Measurements from ENCODE around the gene NID2.

GRCh38 chr14:52018970-52019369 lies 49.9 kb downstream of the NID2 start:
- TF ChIP-seq MYC (IDR thresholded peaks at IDR 0.05; ENCODE audit: insufficient read depth, insufficient read length, insufficient replicate concordance, low read length, severe bottlenecking) (no peak), CEBPB (IDR thresholded peaks at IDR 0.05; ENCODE audit: borderline replicate concordance in 1 of 2, low read depth in 2 of 2, low read length in 2 of 2) (no peak), POLR2A (IDR thresholded peaks at IDR 0.05; ENCODE audit: low read depth, low read length) (no peak), POLR2AphosphoS5 (IDR thresholded peaks at IDR 0.05; ENCODE audit: low read length) (no peak), CTCF (IDR thresholded peaks at IDR 0.05 in 2 of 3, conservative IDR thresholded peaks at IDR 0.05 in 1 of 3; ENCODE audit: control insufficient read depth in 2 of 3, extremely low read depth in 1 of 3, insufficient read depth in 1 of 3, low read depth in 3 of 3, low read length in 3 of 3) (no peak), NR2C2 (IDR thresholded peaks at IDR 0.05; ENCODE audit: borderline replicate concordance, control insufficient read depth, insufficient read length, low read depth) (no peak), SIX5 (IDR thresholded peaks at IDR 0.05; ENCODE audit: low read depth, low read length, severe bottlenecking) (no peak), MTA2 (IDR thresholded peaks at IDR 0.05; ENCODE audit: low read depth) (no peak), TCF7 (IDR thresholded peaks at IDR 0.05; ENCODE audit: borderline replicate concordance) (no peak), JUND (IDR thresholded peaks at IDR 0.05; ENCODE audit: low read depth, low read length) (no peak)
- TF ChIP-seq, protein P1, sequence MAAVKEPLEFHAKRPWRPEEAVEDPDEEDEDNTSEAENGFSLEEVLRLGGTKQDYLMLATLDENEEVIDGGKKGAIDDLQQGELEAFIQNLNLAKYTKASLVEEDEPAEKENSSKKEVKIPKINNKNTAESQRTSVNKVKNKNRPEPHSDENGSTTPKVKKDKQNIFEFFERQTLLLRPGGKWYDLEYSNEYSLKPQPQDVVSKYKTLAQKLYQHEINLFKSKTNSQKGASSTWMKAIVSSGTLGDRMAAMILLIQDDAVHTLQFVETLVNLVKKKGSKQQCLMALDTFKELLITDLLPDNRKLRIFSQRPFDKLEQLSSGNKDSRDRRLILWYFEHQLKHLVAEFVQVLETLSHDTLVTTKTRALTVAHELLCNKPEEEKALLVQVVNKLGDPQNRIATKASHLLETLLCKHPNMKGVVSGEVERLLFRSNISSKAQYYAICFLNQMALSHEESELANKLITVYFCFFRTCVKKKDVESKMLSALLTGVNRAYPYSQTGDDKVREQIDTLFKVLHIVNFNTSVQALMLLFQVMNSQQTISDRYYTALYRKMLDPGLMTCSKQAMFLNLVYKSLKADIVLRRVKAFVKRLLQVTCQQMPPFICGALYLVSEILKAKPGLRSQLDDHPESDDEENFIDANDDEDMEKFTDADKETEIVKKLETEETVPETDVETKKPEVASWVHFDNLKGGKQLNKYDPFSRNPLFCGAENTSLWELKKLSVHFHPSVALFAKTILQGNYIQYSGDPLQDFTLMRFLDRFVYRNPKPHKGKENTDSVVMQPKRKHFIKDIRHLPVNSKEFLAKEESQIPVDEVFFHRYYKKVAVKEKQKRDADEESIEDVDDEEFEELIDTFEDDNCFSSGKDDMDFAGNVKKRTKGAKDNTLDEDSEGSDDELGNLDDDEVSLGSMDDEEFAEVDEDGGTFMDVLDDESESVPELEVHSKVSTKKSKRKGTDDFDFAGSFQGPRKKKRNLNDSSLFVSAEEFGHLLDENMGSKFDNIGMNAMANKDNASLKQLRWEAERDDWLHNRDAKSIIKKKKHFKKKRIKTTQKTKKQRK (IDR thresholded peaks at IDR 0.05; ENCODE audit: low read depth, low read length): no peak

Data from GM12878 (cell line).